ENCODE measurements around the gene ARHGAP6. TPM values are rescaled to one million over a fixed set of nuclear protein-coding genes. Genes with fewer than 3 reads are reported as not detected.
A peak's percentile ranks its signal among the peaks of the same experiment; 100 is the strongest.
"Not testable (repeated sequence)": the region's sequence is repeated elsewhere in the genome, so short reads cannot be mapped to it uniquely, and the experiment has no call there.

The ARHGAP6 gene
- total RNA-seq, 4 donors from 2014 or later, result 49.2 to 63.8 (median 51.5) TPM

- Histone ChIP-seq H3K27ac (peak overlapping the region in 2 of 3 donors; percentile 32 to 45), H3K4me3 (replicated peaks in 1 of 3) (no peak overlapping the region), H3K4me1 (peaks cover 0 to 7% of the 10 kb centered on the region in 2 donors), H3K9me3 (no peaks in the 10 kb centered on the region), H3K36me3 (no peaks in the 10 kb centered on the region), H3K27me3 (no peaks in the 10 kb centered on the region)
- no peak for DNase-seq
- intact Hi-C loops (cut with DNase I), result loop anchor here (5.0 kb wide), 2 partner anchors 235 to 385 kb away; no protein-coding TSS in a partner anchor
- TF ChIP-seq POLR2A (IDR thresholded peaks at IDR 0.05) (no peak), CTCF (IDR thresholded peaks at IDR 0.05) (no peak)
These were observed 133.2 kb downstream of the ARHGAP6 start for GRCh38 chrX:11532291-11533078.

- Histone ChIP-seq H3K4me3 (replicated peaks in 1 of 3) (no peak overlapping the region), H3K27me3 (no peaks in the 10 kb centered on the region), H3K4me1 (peaks cover 0 to 7% of the 10 kb centered on the region in 2 donors), H3K9me3 (no peaks in the 10 kb centered on the region), H3K36me3 (no peaks in the 10 kb centered on the region), H3K27ac (no peak overlapping the region)
- TF ChIP-seq POLR2A (IDR thresholded peaks at IDR 0.05) (no peak), CTCF (IDR thresholded peaks at IDR 0.05) (peak in 4 of 6 experiments; percentile 25 to 58 (median 42))
- intact Hi-C loops (cut with DNase I), result loop anchor here (5.0 kb wide), 2 partner anchors 236 to 384 kb away; no protein-coding TSS in a partner anchor
- WGBS, 2 donors, result 47 to 70% methylated on average over 1 of the region's 1 CpG
- DNase-seq, result no peak
These were observed 134.5 kb downstream of the ARHGAP6 start for GRCh38 chrX:11531226-11531625.

- Histone ChIP-seq H3K4me1 (peaks cover 0 to 7% of the 10 kb centered on the region in 2 donors), H3K4me3 (replicated peaks in 1 of 3) (no peak overlapping the region), H3K36me3 (no peaks in the 10 kb centered on the region), H3K9me3 (no peaks in the 10 kb centered on the region), H3K27me3 (no peaks in the 10 kb centered on the region), H3K27ac (peak overlapping the region in 1 of 3 donors; percentile 10)
- WGBS, 2 donors, result 67 to 68% methylated on average over 3 of the region's 3 CpGs
- no peak for TF ChIP-seq CTCF (IDR thresholded peaks at IDR 0.05)
- no peak for TF ChIP-seq POLR2A (IDR thresholded peaks at IDR 0.05)
- DNase-seq, result no peak
- intact Hi-C loops (cut with DNase I), result loop anchor here (5.0 kb wide), 2 partner anchors 237 to 383 kb away; no protein-coding TSS in a partner anchor
These were observed 135.1 kb downstream of the ARHGAP6 start for GRCh38 chrX:11530621-11531020.

GRCh38 chrX:11528623-11529022, 137.1 kb downstream of the ARHGAP6 start:
- H3K27me3 ChIP-seq, result no peaks in the 10 kb centered on the region
- H3K9me3 ChIP-seq, result no peaks in the 10 kb centered on the region
- peaks cover 0 to 7% of the 10 kb centered on the region in 2 donors for H3K4me1 ChIP-seq
- no peaks in the 10 kb centered on the region for H3K36me3 ChIP-seq
- 18 to 45% methylated on average over 2 of the region's 2 CpGs for WGBS, 2 donors
- peak overlapping the region in 2 of 3 donors; percentile 10 to 59 for H3K27ac ChIP-seq
- TF ChIP-seq CTCF (IDR thresholded peaks at IDR 0.05), result no peak
- intact Hi-C loops (cut with DNase I), result loop anchor here (10.0 kb wide), 1 partner anchor 154 kb away; no protein-coding TSS in a partner anchor
- no peak for DNase-seq
- H3K4me3 ChIP-seq (replicated peaks in 1 of 3), result no peak overlapping the region

GRCh38 chrX:11525685-11526084, 140.0 kb downstream of the ARHGAP6 start:
- intact Hi-C loops (cut with DNase I), result loop anchor here (10.0 kb wide), 1 partner anchor 151 kb away; no protein-coding TSS in a partner anchor

GRCh38 chrX:11519234-11519633, 146.5 kb downstream of the ARHGAP6 start:
- intact Hi-C loops (cut with DNase I); H3K27ac ChIP-seq; DNase-seq; H3K9me3 ChIP-seq; H3K27me3 ChIP-seq; H3K4me1 ChIP-seq; H3K36me3 ChIP-seq; H3K4me3 ChIP-seq (replicated peaks in 1 of 3): not testable (repeated sequence)
- 88 to 100% methylated on average over 1 of the region's 1 CpG for WGBS, 2 donors

More at GRCh38 chrX:11525685-11526084, 140.0 kb downstream of the ARHGAP6 start:
- no peak for DNase-seq
- H3K27ac ChIP-seq, result no peak overlapping the region
- H3K9me3 ChIP-seq, result no peaks in the 10 kb centered on the region
- 94 to 95% methylated on average over 2 of the region's 2 CpGs for WGBS, 2 donors
- no peaks in the 10 kb centered on the region for H3K36me3 ChIP-seq
- TF ChIP-seq CTCF (IDR thresholded peaks at IDR 0.05), result no peak
- H3K4me1 ChIP-seq, result peaks cover 0 to 7% of the 10 kb centered on the region in 2 donors
- H3K4me3 ChIP-seq (replicated peaks in 1 of 3), result no peak overlapping the region
- H3K27me3 ChIP-seq, result no peaks in the 10 kb centered on the region

All from thyroid gland (tissue), 4 donors.